PFSK-1 (cell line): Measurements from ENCODE around the gene FAT1.

ENCODE experiments used
- FOXP2 ChIP-seq: optimal IDR thresholded peaks from 2 replicates; pipeline ENCODE3; 2011; ENCODE audit warnings: borderline replicate concordance, control low read depth, inconsistent platforms; ENCODE audit not compliant: insufficient read depth; ENCODE audit errors: extremely low read length, extremely low read depth
- POLR2AphosphoS5 ChIP-seq: IDR thresholded peaks from 2 replicates; pipeline ENCODE4 v1.6.1; 2012; ENCODE audit warnings: low read depth, mild to moderate bottlenecking, control low read depth, low read length, moderate library complexity
- REST ChIP-seq, 2 experiments: IDR thresholded peaks; 2 replicates each; pipeline versions ENCODE4 v1.6.1 to v1.8.0; 2011 to 2012; ENCODE audit warnings: low read depth in 2 of 2, low read length in 2 of 2, control low read depth in 1 of 2, inconsistent platforms in 1 of 2, mild to moderate bottlenecking in 1 of 2, moderate library complexity in 1 of 2; ENCODE audit not compliant: insufficient read depth in 1 of 2
- SIN3A ChIP-seq: IDR thresholded peaks from 2 replicates; pipeline ENCODE4 v1.6.1; 2012; ENCODE audit warnings: mild to moderate bottlenecking, low read length, moderate library complexity, borderline replicate concordance; ENCODE audit not compliant: insufficient read depth
- TAF1 ChIP-seq: IDR thresholded peaks from 2 replicates; pipeline ENCODE4 v1.6.1; 2012; ENCODE audit warnings: low read length, control low read depth, borderline replicate concordance; ENCODE audit not compliant: insufficient read depth

FAT1 gene

GRCh38 chr4:186739802-186740434 lies 16.3 kb upstream of the FAT1 start:
- no peak for TF ChIP-seq TAF1
- no peak for TF ChIP-seq SIN3A
- TF ChIP-seq REST (IDR thresholded peaks at IDR 0.05; ENCODE audit: insufficient read depth in 1 of 2, low read depth in 2 of 2, low read length in 2 of 2) = no peak
- no peak for TF ChIP-seq FOXP2
- no peak for TF ChIP-seq POLR2AphosphoS5

- TF ChIP-seq TAF1 (no peak), SIN3A (no peak), REST (IDR thresholded peaks at IDR 0.05; ENCODE audit: insufficient read depth in 1 of 2, low read depth in 2 of 2, low read length in 2 of 2) (no peak), FOXP2 (no peak), POLR2AphosphoS5 (no peak)
Measured at GRCh38 chr4:186739317-186739716, 15.7 kb upstream of the FAT1 start.

- TF ChIP-seq POLR2AphosphoS5 (no peak), REST (IDR thresholded peaks at IDR 0.05; ENCODE audit: insufficient read depth in 1 of 2, low read depth in 2 of 2, low read length in 2 of 2) (no peak), TAF1 (no peak), FOXP2 (no peak), SIN3A (no peak)
Measured at GRCh38 chr4:186738421-186738820, 14.8 kb upstream of the FAT1 start.

- TF ChIP-seq POLR2AphosphoS5 = no peak
- TF ChIP-seq TAF1 = no peak
- TF ChIP-seq SIN3A = no peak
- TF ChIP-seq REST (IDR thresholded peaks at IDR 0.05; ENCODE audit: insufficient read depth in 1 of 2, low read depth in 2 of 2, low read length in 2 of 2) = no peak
- no peak for TF ChIP-seq FOXP2
Measured at GRCh38 chr4:186737427-186737826, 13.8 kb upstream of the FAT1 start.
